Activated CD8-positive, alpha-beta memory T cell treated with anti-CD3 and anti-CD28 coated beads, Interleukin-2, amount 10 ng/mL, durations not matched to agents 7 days and 5 days (primary cell): Measurements from ENCODE around the gene PNLIPRP2. TPM values are rescaled to one million over a fixed set of nuclear protein-coding genes. Genes with fewer than 3 reads are reported as not detected.

Experiments used
- ATAC-seq: fragments of 150-1000 bp; cut with Tn5 transposase; one replicate; pipeline ENCODE4 v1.10.0; 2021; ENCODE audit warnings: moderate library complexity
- CTCF ChIA-PET: fragments of 350-600 bp; sonication (Branson Sonifier 250); formaldehyde crosslinking; loops from one replicate; lab custom pipeline; 2021; ENCODE audit warnings: antibody characterized with exemption; lab: Charles Lee
- DNase-seq: peaks from one replicate; pipeline ENCODE4 v3.0.0-alpha.2; 2020
- H3K27ac Mint-ChIP-seq: one replicate; pipeline ENCODE4 v1.8.0; 2021; ENCODE audit warnings: mild to moderate bottlenecking, mixed read lengths
- H3K27me3 Mint-ChIP-seq: one replicate; pipeline ENCODE4 v1.8.0; 2021; ENCODE audit warnings: mixed read lengths
- H3K36me3 Mint-ChIP-seq: one replicate; pipeline ENCODE4 v1.8.0; 2021; ENCODE audit warnings: mild to moderate bottlenecking, mixed read lengths
- H3K4me1 Mint-ChIP-seq: one replicate; pipeline ENCODE4 v1.8.0; 2021; ENCODE audit warnings: mixed read lengths
- H3K4me3 Mint-ChIP-seq: one replicate; pipeline ENCODE4 v1.8.0; 2021; ENCODE audit warnings: mild to moderate bottlenecking, moderate library complexity, mixed read lengths
- H3K9me3 Mint-ChIP-seq: one replicate; pipeline ENCODE4 v1.8.0; 2022; ENCODE audit warnings: low read depth, mixed read lengths
- total RNA-seq, 2 experiments: library from RNA; stranded (reverse); gene quantifications; one replicate each; pipeline ENCODE4 v1.2.3, GENCODE V29; 2021

The PNLIPRP2 gene
- total RNA-seq, 2 experiments from 2014 or later: not detected

GRCh38 chr10:116602648-116603400 is 17.9 kb upstream of the PNLIPRP2 start:
- DNase-seq (no peak), ATAC-seq (no peak)
- H3K4me1 Mint-ChIP-seq: no peaks in the 10 kb centered on the region
- no peaks in the 10 kb centered on the region for H3K27me3 Mint-ChIP-seq
- CTCF ChIA-PET: no interaction called here
- no peaks in the 10 kb centered on the region for H3K36me3 Mint-ChIP-seq
- no peak overlapping the region for H3K27ac Mint-ChIP-seq
- no peak overlapping the region for H3K4me3 Mint-ChIP-seq
- no peaks in the 10 kb centered on the region for H3K9me3 Mint-ChIP-seq

GRCh38 chr10:116606061-116606483 is 14.7 kb upstream of the PNLIPRP2 start:
- DNase-seq: no peak
- no peak for ATAC-seq
- Mint-ChIP-seq H3K27me3 (no peaks in the 10 kb centered on the region), H3K4me3 (no peak overlapping the region), H3K4me1 (no peaks in the 10 kb centered on the region), H3K9me3 (no peaks in the 10 kb centered on the region), H3K27ac (no peak overlapping the region), H3K36me3 (no peaks in the 10 kb centered on the region)
- CTCF ChIA-PET: no interaction called here

- CTCF ChIA-PET: no interaction called here
- no peak for DNase-seq
- no peaks in the 10 kb centered on the region for H3K4me1 Mint-ChIP-seq
- no peak overlapping the region for H3K27ac Mint-ChIP-seq
- H3K36me3 Mint-ChIP-seq: no peaks in the 10 kb centered on the region
- H3K9me3 Mint-ChIP-seq: no peaks in the 10 kb centered on the region
- no peaks in the 10 kb centered on the region for H3K27me3 Mint-ChIP-seq
- H3K4me3 Mint-ChIP-seq: no peak overlapping the region
- ATAC-seq: no peak
These were observed 13.4 kb upstream of the PNLIPRP2 start for GRCh38 chr10:116607336-116607735.

GRCh38 chr10:116608686-116609594 is 11.8 kb upstream of the PNLIPRP2 start:
- Mint-ChIP-seq H3K36me3 (no peaks in the 10 kb centered on the region), H3K9me3 (no peaks in the 10 kb centered on the region), H3K4me1 (no peaks in the 10 kb centered on the region), H3K4me3 (no peak overlapping the region), H3K27me3 (no peaks in the 10 kb centered on the region), H3K27ac (no peak overlapping the region)
- DNase-seq (no peak), ATAC-seq (no peak)
- CTCF ChIA-PET: no interaction called here

- no peaks in the 10 kb centered on the region for H3K4me1 Mint-ChIP-seq
- no peaks in the 10 kb centered on the region for H3K9me3 Mint-ChIP-seq
- DNase-seq: no peak
- no peak overlapping the region for H3K4me3 Mint-ChIP-seq
- no peak for ATAC-seq
- CTCF ChIA-PET: no interaction called here
- no peaks in the 10 kb centered on the region for H3K36me3 Mint-ChIP-seq
- no peak overlapping the region for H3K27ac Mint-ChIP-seq
- no peaks in the 10 kb centered on the region for H3K27me3 Mint-ChIP-seq
These were observed 10.2 kb upstream of the PNLIPRP2 start for GRCh38 chr10:116610443-116611152.

- CTCF ChIA-PET: no interaction called here
- Mint-ChIP-seq H3K27ac (no peak overlapping the region), H3K27me3 (no peaks in the 10 kb centered on the region), H3K4me1 (no peaks in the 10 kb centered on the region), H3K9me3 (no peaks in the 10 kb centered on the region), H3K4me3 (no peak overlapping the region), H3K36me3 (no peaks in the 10 kb centered on the region)
- ATAC-seq (no peak), DNase-seq (no peak)
These were observed 9.6 kb upstream of the PNLIPRP2 start for GRCh38 chr10:116611153-116611545.

- CTCF ChIA-PET: no interaction called here
- H3K27me3 Mint-ChIP-seq: no peaks in the 10 kb centered on the region
These were observed 8.5 kb upstream of the PNLIPRP2 start for GRCh38 chr10:116612107-116612769.

GRCh38 chr10:116613471-116613870 is 7.3 kb upstream of the PNLIPRP2 start:
- H3K36me3 Mint-ChIP-seq: no peaks in the 10 kb centered on the region
- no peaks in the 10 kb centered on the region for H3K9me3 Mint-ChIP-seq
- no peak for ATAC-seq
- CTCF ChIA-PET: interaction anchor here (0.8 kb wide), 1 partner anchor 187 kb away, joined by 3 read pairs; no protein-coding TSS in a partner anchor
- no peak for DNase-seq
- H3K4me3 Mint-ChIP-seq: no peak overlapping the region
- H3K27ac Mint-ChIP-seq: no peak overlapping the region
- no peaks in the 10 kb centered on the region for H3K27me3 Mint-ChIP-seq
- H3K4me1 Mint-ChIP-seq: no peaks in the 10 kb centered on the region

More at GRCh38 chr10:116612107-116612769, 8.5 kb upstream of the PNLIPRP2 start:
- Mint-ChIP-seq H3K9me3 (no peaks in the 10 kb centered on the region), H3K4me3 (no peak overlapping the region), H3K4me1 (no peaks in the 10 kb centered on the region), H3K36me3 (no peaks in the 10 kb centered on the region), H3K27ac (no peak overlapping the region)
- ATAC-seq (no peak), DNase-seq (no peak)

- no peak for ATAC-seq
- Mint-ChIP-seq H3K36me3 (no peaks in the 10 kb centered on the region), H3K27ac (no peak overlapping the region), H3K27me3 (no peaks in the 10 kb centered on the region), H3K9me3 (no peaks in the 10 kb centered on the region), H3K4me1 (no peaks in the 10 kb centered on the region), H3K4me3 (no peak overlapping the region)
- DNase-seq: no peak
- CTCF ChIA-PET: interaction anchor here (0.6 kb wide), 1 partner anchor 449 kb away, joined by 3 read pairs; no protein-coding TSS in a partner anchor
These were observed 6.0 kb upstream of the PNLIPRP2 start for GRCh38 chr10:116614796-116615195.

GRCh38 chr10:116615199-116615776 is 5.5 kb upstream of the PNLIPRP2 start:
- CTCF ChIA-PET: interaction anchor here (0.6 kb wide), 1 partner anchor 449 kb away, joined by 3 read pairs; no protein-coding TSS in a partner anchor
- H3K27ac Mint-ChIP-seq: no peak overlapping the region
- no peak for DNase-seq
- H3K4me1 Mint-ChIP-seq: no peaks in the 10 kb centered on the region
- no peak for ATAC-seq
- no peak overlapping the region for H3K4me3 Mint-ChIP-seq
- no peaks in the 10 kb centered on the region for H3K27me3 Mint-ChIP-seq
- no peaks in the 10 kb centered on the region for H3K9me3 Mint-ChIP-seq
- H3K36me3 Mint-ChIP-seq: no peaks in the 10 kb centered on the region

- no peak overlapping the region for H3K27ac Mint-ChIP-seq
- CTCF ChIA-PET: no interaction called here
- ATAC-seq: no peak
- no peaks in the 10 kb centered on the region for H3K9me3 Mint-ChIP-seq
- H3K36me3 Mint-ChIP-seq: no peaks in the 10 kb centered on the region
- no peaks in the 10 kb centered on the region for H3K4me1 Mint-ChIP-seq
- no peak overlapping the region for H3K4me3 Mint-ChIP-seq
- no peak for DNase-seq
- H3K27me3 Mint-ChIP-seq: peaks cover under 1% of the 10 kb centered on the region
These were observed 723 bp downstream of the PNLIPRP2 start for GRCh38 chr10:116621476-116621875.

- CTCF ChIA-PET: no interaction called here
These were observed 1.3 kb downstream of the PNLIPRP2 start for GRCh38 chr10:116621934-116622655.

More at GRCh38 chr10:116621934-116622655, 1.3 kb downstream of the PNLIPRP2 start:
- H3K4me3 Mint-ChIP-seq: no peak overlapping the region
- no peaks in the 10 kb centered on the region for H3K36me3 Mint-ChIP-seq
- H3K9me3 Mint-ChIP-seq: no peaks in the 10 kb centered on the region
- no peak overlapping the region for H3K27ac Mint-ChIP-seq
- ATAC-seq (no peak), DNase-seq (no peak)
- H3K27me3 Mint-ChIP-seq: peaks cover 3% of the 10 kb centered on the region
- no peaks in the 10 kb centered on the region for H3K4me1 Mint-ChIP-seq
